ENCODE results near the gene RAVER1.

DNA sequence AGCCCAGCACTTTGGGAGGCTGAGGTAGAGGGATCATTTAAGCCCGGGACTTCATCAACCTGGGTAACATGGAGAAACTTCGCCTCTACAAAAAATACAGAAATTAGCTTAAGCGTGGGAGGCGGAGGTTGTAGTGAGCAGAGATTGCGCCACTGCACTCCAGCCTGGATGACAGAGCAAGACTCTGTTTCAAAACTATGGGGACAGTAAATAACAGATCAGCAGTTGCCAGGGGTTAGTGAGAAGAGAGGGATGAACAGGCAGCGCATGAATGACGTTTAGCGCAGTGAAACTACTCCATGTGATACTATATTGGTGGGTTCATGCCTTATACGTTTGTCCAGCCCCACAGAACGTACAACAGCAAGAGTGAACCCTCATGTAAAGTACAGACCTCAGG is 13.2 kb upstream of the RAVER1 start:
- TF ChIP-seq, protein P1, sequence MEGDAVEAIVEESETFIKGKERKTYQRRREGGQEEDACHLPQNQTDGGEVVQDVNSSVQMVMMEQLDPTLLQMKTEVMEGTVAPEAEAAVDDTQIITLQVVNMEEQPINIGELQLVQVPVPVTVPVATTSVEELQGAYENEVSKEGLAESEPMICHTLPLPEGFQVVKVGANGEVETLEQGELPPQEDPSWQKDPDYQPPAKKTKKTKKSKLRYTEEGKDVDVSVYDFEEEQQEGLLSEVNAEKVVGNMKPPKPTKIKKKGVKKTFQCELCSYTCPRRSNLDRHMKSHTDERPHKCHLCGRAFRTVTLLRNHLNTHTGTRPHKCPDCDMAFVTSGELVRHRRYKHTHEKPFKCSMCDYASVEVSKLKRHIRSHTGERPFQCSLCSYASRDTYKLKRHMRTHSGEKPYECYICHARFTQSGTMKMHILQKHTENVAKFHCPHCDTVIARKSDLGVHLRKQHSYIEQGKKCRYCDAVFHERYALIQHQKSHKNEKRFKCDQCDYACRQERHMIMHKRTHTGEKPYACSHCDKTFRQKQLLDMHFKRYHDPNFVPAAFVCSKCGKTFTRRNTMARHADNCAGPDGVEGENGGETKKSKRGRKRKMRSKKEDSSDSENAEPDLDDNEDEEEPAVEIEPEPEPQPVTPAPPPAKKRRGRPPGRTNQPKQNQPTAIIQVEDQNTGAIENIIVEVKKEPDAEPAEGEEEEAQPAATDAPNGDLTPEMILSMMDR (IDR thresholded peaks at IDR 0.05): no peak
- no peak for TF ChIP-seq POLR2A (IDR thresholded peaks at IDR 0.05)

Data from tibial nerve (tissue), 3 donors.